PC-9 (cell line): ENCODE data around the gene SLC30A7. TPM values are rescaled to one million over a fixed set of nuclear protein-coding genes. Genes with fewer than 3 reads are reported as not detected.

Experiments
- BruUV-seq: library from RNA; stranded (reverse); fragments of 400-500 nt; replicated peaks from 2 replicates; lab custom pipeline; 2021; lab: Mats Ljungman, UMichigan
- CTCF ChIA-PET: fragments of 300-600 bp; sonication (Branson Sonifier 250); formaldehyde crosslinking; loops from one replicate; lab custom pipeline; 2022; ENCODE audit warnings: antibody characterized with exemption; lab: Charles Lee
- POLR2A ChIA-PET: fragments of 300-600 bp; sonication (Branson Sonifier 250); formaldehyde crosslinking; loops from one replicate; lab custom pipeline; 2022; ENCODE audit warnings: antibody characterized with exemption; ENCODE audit not compliant: unreplicated experiment; lab: Charles Lee
- DNase-seq, 2 experiments: peaks; one replicate each; pipeline versions ENCODE4 v3.0.0 to v3.0.0-alpha.2; 2015 to 2022; ENCODE audit warnings: mixed read lengths in 1 of 2
- H2AFZ ChIP-seq: fragments of 200-600 bp; sonication (generic); 2 replicates; pipeline ENCODE4 v1.8.1; 2017; ENCODE audit warnings: antibody characterized with exemption
- H3F3A ChIP-seq: fragments of 200-600 bp; sonication (generic); 2 replicates; pipeline ENCODE4 v1.8.1; 2017; ENCODE audit warnings: antibody characterized with exemption, mild to moderate bottlenecking, low read depth; ENCODE audit not compliant: insufficient read depth
- H3K27ac ChIP-seq: fragments of 200-600 bp; sonication (generic); 2 replicates; pipeline ENCODE4 v1.6.1; 2016; ENCODE audit warnings: mixed run types
- H3K27me3 ChIP-seq: fragments of 200-600 bp; sonication (generic); 2 replicates; pipeline ENCODE4 v1.6.1; 2016; ENCODE audit warnings: low read depth, mixed run types; ENCODE audit not compliant: insufficient read depth
- H3K36me3 ChIP-seq: fragments of 200-600 bp; sonication (generic); 2 replicates; pipeline ENCODE4 v1.6.1; 2016; ENCODE audit warnings: low read depth, mixed run types
- H3K4me1 ChIP-seq: fragments of 200-600 bp; sonication (generic); replicated peaks from 2 replicates; pipeline ENCODE4 v1.6.1; 2016; ENCODE audit warnings: mixed run types; ENCODE audit not compliant: insufficient read depth
- H3K4me2 ChIP-seq: fragments of 200-600 bp; sonication (generic); 2 replicates; pipeline ENCODE4 v1.6.1; 2017; ENCODE audit warnings: mixed run types
- H3K4me3 ChIP-seq: fragments of 200-600 bp; sonication (generic); 2 replicates; pipeline ENCODE4 v1.6.1; 2016; ENCODE audit warnings: mixed run types
- H3K79me2 ChIP-seq: fragments of 200-600 bp; sonication (generic); 2 replicates; pipeline ENCODE4 v1.6.1; 2017; ENCODE audit warnings: low read depth, mixed run types
- H3K9me2 ChIP-seq: fragments of 200-600 bp; sonication (generic); 2 replicates; pipeline ENCODE4 v1.8.1; 2017; ENCODE audit warnings: mild to moderate bottlenecking; ENCODE audit not compliant: insufficient read depth
- H3K9me3 ChIP-seq: fragments of 200-600 bp; sonication (generic); 2 replicates; pipeline ENCODE4 v1.8.1; 2016; ENCODE audit warnings: low read depth; ENCODE audit not compliant: insufficient read depth
- H4K20me1 ChIP-seq: fragments of 200-600 bp; sonication (generic); 2 replicates; pipeline ENCODE4 v1.8.1; 2017; ENCODE audit not compliant: insufficient read depth
- EZH2 ChIP-seq: fragments of 200-600 bp; sonication (generic); IDR thresholded peaks from 2 replicates; pipeline ENCODE4 v1.8.0; 2017; ENCODE audit warnings: antibody characterized with exemption, low read depth
- intact Hi-C: fragments of 100-400 bp; cut with micrococcal nuclease; formaldehyde crosslinking; loops from one replicate; pipeline ENCODE4 v1.10.0; 2022; ENCODE audit not compliant: unreplicated experiment
- total RNA-seq: library from RNA; stranded (reverse); gene quantifications from 2 replicates; pipeline ENCODE4 v1.2.3, GENCODE V29; 2021
- TF ChIP-seq, protein P1 (sequence below): fragments of 200-600 bp; sonication (generic); conservative IDR thresholded peaks from 2 replicates; pipeline ENCODE4 v1.6.1; 2017; ENCODE audit warnings: mixed run types, antibody characterized with exemption, mild to moderate bottlenecking, moderate library complexity

SLC30A7 gene
- total RNA-seq, 1 experiment from 2014 or later: 27.4 TPM

- BruUV-seq: no TSS peak
- no peak for DNase-seq
- no peak overlapping the region for H3K4me2 ChIP-seq
- 0 out of 2 replicates have a peak, but pooled peaks cover 4% of the 10 kb centered on the region for H4K20me1 ChIP-seq
- H3K9me3 ChIP-seq: no peaks in the 10 kb centered on the region
- peaks cover 35% of the 10 kb centered on the region for H3K36me3 ChIP-seq
- H3K4me3 ChIP-seq: no peak overlapping the region
- no peaks in the 10 kb centered on the region for H3K79me2 ChIP-seq
- ChIA-PET CTCF (no interaction called here), POLR2A (no interaction called here)
- no peak overlapping the region for H2AFZ ChIP-seq
- no peaks in the 10 kb centered on the region for H3K4me1 ChIP-seq
- TF ChIP-seq EZH2: no peak
- TF ChIP-seq, protein P1, sequence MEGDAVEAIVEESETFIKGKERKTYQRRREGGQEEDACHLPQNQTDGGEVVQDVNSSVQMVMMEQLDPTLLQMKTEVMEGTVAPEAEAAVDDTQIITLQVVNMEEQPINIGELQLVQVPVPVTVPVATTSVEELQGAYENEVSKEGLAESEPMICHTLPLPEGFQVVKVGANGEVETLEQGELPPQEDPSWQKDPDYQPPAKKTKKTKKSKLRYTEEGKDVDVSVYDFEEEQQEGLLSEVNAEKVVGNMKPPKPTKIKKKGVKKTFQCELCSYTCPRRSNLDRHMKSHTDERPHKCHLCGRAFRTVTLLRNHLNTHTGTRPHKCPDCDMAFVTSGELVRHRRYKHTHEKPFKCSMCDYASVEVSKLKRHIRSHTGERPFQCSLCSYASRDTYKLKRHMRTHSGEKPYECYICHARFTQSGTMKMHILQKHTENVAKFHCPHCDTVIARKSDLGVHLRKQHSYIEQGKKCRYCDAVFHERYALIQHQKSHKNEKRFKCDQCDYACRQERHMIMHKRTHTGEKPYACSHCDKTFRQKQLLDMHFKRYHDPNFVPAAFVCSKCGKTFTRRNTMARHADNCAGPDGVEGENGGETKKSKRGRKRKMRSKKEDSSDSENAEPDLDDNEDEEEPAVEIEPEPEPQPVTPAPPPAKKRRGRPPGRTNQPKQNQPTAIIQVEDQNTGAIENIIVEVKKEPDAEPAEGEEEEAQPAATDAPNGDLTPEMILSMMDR: no peak
- 0 out of 2 replicates have a peak, but pooled peaks cover 6% of the 10 kb centered on the region for H3F3A ChIP-seq
- H3K27ac ChIP-seq: no peak overlapping the region
- no peaks in the 10 kb centered on the region for H3K9me2 ChIP-seq
- no peaks in the 10 kb centered on the region for H3K27me3 ChIP-seq
- intact Hi-C loops: no loop called here
Observed at GRCh38 chr1:100968621-100969020, 72.7 kb downstream of the SLC30A7 start.

- CTCF ChIA-PET: no interaction called here
- 0 out of 2 replicates have a peak, but pooled peaks cover 7% of the 10 kb centered on the region for H3F3A ChIP-seq
- intact Hi-C loops: no loop called here
- H3K9me3 ChIP-seq: no peaks in the 10 kb centered on the region
- 0 out of 2 replicates have a peak, but pooled peaks cover 4% of the 10 kb centered on the region for H4K20me1 ChIP-seq
- H3K4me2 ChIP-seq: no peak overlapping the region
- no peak for DNase-seq
- TF ChIP-seq, protein P1: no peak
- TF ChIP-seq EZH2: no peak
- peaks cover 34% of the 10 kb centered on the region for H3K36me3 ChIP-seq
- H3K79me2 ChIP-seq: no peaks in the 10 kb centered on the region
- no peak overlapping the region for H3K4me3 ChIP-seq
- POLR2A ChIA-PET: interaction anchor here (0.7 kb wide), 1 partner anchor 14 kb away, joined by 5 read pairs; no protein-coding TSS in a partner anchor
- no peak overlapping the region for H2AFZ ChIP-seq
- H3K9me2 ChIP-seq: no peaks in the 10 kb centered on the region
- H3K27me3 ChIP-seq: no peaks in the 10 kb centered on the region
- H3K27ac ChIP-seq: no peak overlapping the region
- BruUV-seq: no TSS peak
- H3K4me1 ChIP-seq: no peaks in the 10 kb centered on the region
Observed at GRCh38 chr1:100969327-100969726, 73.4 kb downstream of the SLC30A7 start.

DNA sequence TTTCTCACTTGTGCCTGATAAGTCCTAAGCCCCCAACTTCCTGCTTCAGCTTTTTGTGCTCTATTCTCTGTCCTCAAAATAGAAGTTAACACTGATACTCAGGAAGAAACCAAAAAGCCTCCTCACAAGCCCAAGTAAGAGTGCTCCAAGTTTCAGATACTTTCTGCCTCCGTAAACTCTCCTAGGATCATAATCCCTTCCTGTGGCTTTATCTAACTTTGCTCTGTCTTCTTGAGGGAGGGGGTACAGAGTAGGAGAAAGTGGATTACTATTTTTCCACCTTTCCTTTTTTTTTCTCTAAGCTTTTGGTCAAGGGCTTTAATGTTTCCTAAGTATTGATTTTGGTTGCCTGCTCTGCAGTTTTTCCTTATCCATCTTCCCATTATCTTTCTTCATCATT is 75.1 kb downstream of the SLC30A7 start:
- Histone ChIP-seq H3K4me3 (no peak overlapping the region), H3K79me2 (no peaks in the 10 kb centered on the region), H3K4me1 (no peaks in the 10 kb centered on the region), H3K27me3 (no peaks in the 10 kb centered on the region), H2AFZ (no peak overlapping the region), H3K9me3 (no peaks in the 10 kb centered on the region), H3K4me2 (no peak overlapping the region), H3F3A (peaks cover 9% of the 10 kb centered on the region; the same call in 1 of the 2 replicates), H3K9me2 (no peaks in the 10 kb centered on the region), H4K20me1 (0 out of 2 replicates have a peak, but pooled peaks cover 4% of the 10 kb centered on the region), H3K36me3 (peaks cover 34% of the 10 kb centered on the region), H3K27ac (no peak overlapping the region)
- CTCF ChIA-PET: no interaction called here
- intact Hi-C loops: no loop called here
- TF ChIP-seq, protein P1: no peak
- TF ChIP-seq EZH2: no peak
- DNase-seq: no peak
- POLR2A ChIA-PET: interaction anchor here (0.6 kb wide), 1 partner anchor 77 kb away, joined by 4 read pairs; the partner anchor contains the start of gene EXTL2
- BruUV-seq: no TSS peak
